CD4-positive, alpha-beta memory T cell (primary cell): Measurements from ENCODE around the gene DOCK4. TPM values are rescaled to one million over a fixed set of nuclear protein-coding genes. Genes with fewer than 3 reads are reported as not detected.

Experiments
- CTCF ChIA-PET: fragments of 350-600 bp; sonication (Branson Sonifier 250); formaldehyde crosslinking; loops from one replicate; lab custom pipeline; 2021; ENCODE audit warnings: inconsistent platforms; ENCODE audit not compliant: partially characterized antibody; lab: Charles Lee
- POLR2A ChIA-PET: fragments of 350-600 bp; sonication (Branson Sonifier 250); formaldehyde crosslinking; loops from one replicate; lab custom pipeline; 2021; ENCODE audit not compliant: partially characterized antibody; lab: Charles Lee
- DNase-seq, 5 donors: peaks; one replicate each; pipeline versions ENCODE4 v3.0.0 to v3.0.0-alpha.2; 2020 to 2022; ENCODE audit warnings: mixed read lengths in 1 of 5
- H3K27ac ChIP-seq: one replicate; pipeline ENCODE4 v1.7.0; 2013; ENCODE audit warnings: low read depth, low read length
- H3K27me3 ChIP-seq: 2 replicates; pipeline ENCODE4 v1.7.0; 2013; ENCODE audit warnings: mild to moderate bottlenecking, low read length, moderate library complexity; ENCODE audit not compliant: insufficient read depth
- H3K36me3 ChIP-seq: 2 replicates; pipeline ENCODE4 v1.7.0; 2013; ENCODE audit warnings: mild to moderate bottlenecking, low read length, moderate library complexity; ENCODE audit not compliant: insufficient read depth
- H3K4me1 ChIP-seq: 2 replicates; pipeline ENCODE4 v1.7.0; 2013; ENCODE audit warnings: mild to moderate bottlenecking, low read length, moderate library complexity; ENCODE audit not compliant: insufficient read depth
- H3K4me3 ChIP-seq, 2 donors: one replicate each; pipeline ENCODE4 v1.7.0; 2013; ENCODE audit warnings: low read length in 2 of 2, mild to moderate bottlenecking in 1 of 2
- H3K9me3 ChIP-seq, 2 donors: one replicate each; pipeline ENCODE4 v1.7.0; 2013; ENCODE audit warnings: low read length in 2 of 2, control low read depth in 1 of 2; ENCODE audit not compliant: control insufficient read depth in 1 of 2
- H3K27ac Mint-ChIP-seq, 7 donors: one replicate each; pipeline ENCODE4 v1.8.0; 2020 to 2021; ENCODE audit warnings: mixed read lengths in 7 of 7, mild to moderate bottlenecking in 6 of 7, inconsistent platforms in 3 of 7, moderate library complexity in 3 of 7
- H3K27me3 Mint-ChIP-seq, 2 donors: one replicate each; pipeline ENCODE4 v1.8.0; 2020 to 2021; ENCODE audit warnings: mixed read lengths in 2 of 2
- H3K36me3 Mint-ChIP-seq, 2 donors: one replicate each; pipeline ENCODE4 v1.8.0; 2020 to 2021; ENCODE audit warnings: mixed read lengths in 2 of 2, inconsistent platforms in 1 of 2, mild to moderate bottlenecking in 1 of 2
- H3K4me1 Mint-ChIP-seq, 4 donors: one replicate each; pipeline ENCODE4 v1.8.0; 2020 to 2021; ENCODE audit warnings: mixed read lengths in 4 of 4, mild to moderate bottlenecking in 1 of 4
- H3K4me3 Mint-ChIP-seq, 8 donors: one replicate each; pipeline ENCODE4 v1.8.0; 2020 to 2021; ENCODE audit warnings: mixed read lengths in 8 of 8, mild to moderate bottlenecking in 7 of 8, moderate library complexity in 6 of 8, inconsistent platforms in 3 of 8
- H3K9me3 Mint-ChIP-seq, 8 donors: one replicate each; pipeline ENCODE4 v1.8.0; 2020 to 2021; ENCODE audit warnings: mixed read lengths in 8 of 8, mild to moderate bottlenecking in 5 of 8, inconsistent platforms in 3 of 8, moderate library complexity in 1 of 8
- intact Hi-C: fragments of 100-400 bp; cut with micrococcal nuclease; formaldehyde crosslinking; loops from one replicate; pipeline ENCODE4 v1.15.1; 2023
- polyA plus RNA-seq, 2 donors: library from polyadenylated mRNA; unstranded; fragments of 300-500 nt; fragmentation: Illumina TruSeq; gene quantifications; one replicate each; pipeline ENCODE4 v1.2.3, GENCODE V29; 2021
- total RNA-seq, 2 experiments: library from RNA; stranded (reverse); gene quantifications; one replicate each; pipeline ENCODE4 v1.2.3, GENCODE V29; 2021

The DOCK4 gene
- total and polyA plus RNA-seq, 4 experiments from 2014 or later, result 0.47 to 1.5 (median 1.2) TPM; not detected in 1

GRCh38 chr7:111903797-111904196 lies 302.4 kb downstream of the DOCK4 start:
- DNase-seq, result no peak
- peaks cover 0 to 6% (median 0%) of the 10 kb centered on the region in 8 donors for H3K9me3 Mint-ChIP-seq
- no peak overlapping the region for H3K27ac Mint-ChIP-seq
- no peaks in the 10 kb centered on the region for H3K36me3 ChIP-seq
- H3K4me1 Mint-ChIP-seq, result no peaks in the 10 kb centered on the region
- H3K27ac ChIP-seq, result no peak overlapping the region
- H3K27me3 Mint-ChIP-seq, result no peaks in the 10 kb centered on the region
- intact Hi-C loops, result no loop called here
- no peak overlapping the region for H3K4me3 ChIP-seq
- H3K27me3 ChIP-seq, result no peaks in the 10 kb centered on the region
- H3K36me3 Mint-ChIP-seq, result no peaks in the 10 kb centered on the region
- ChIA-PET POLR2A (no interaction called here), CTCF (no interaction called here)
- H3K4me3 Mint-ChIP-seq, result no peak overlapping the region
- H3K4me1 ChIP-seq, result no peaks in the 10 kb centered on the region
- no peaks in the 10 kb centered on the region for H3K9me3 ChIP-seq

GRCh38 chr7:111903016-111903415 lies 303.2 kb downstream of the DOCK4 start:
- Mint-ChIP-seq H3K27me3 (no peaks in the 10 kb centered on the region), H3K36me3 (no peaks in the 10 kb centered on the region), H3K27ac (no peak overlapping the region), H3K4me3 (no peak overlapping the region), H3K9me3 (peaks cover 0 to under 1% (median 0%) of the 10 kb centered on the region in 8 donors), H3K4me1 (no peaks in the 10 kb centered on the region)
- no peak for DNase-seq
- no peaks in the 10 kb centered on the region for H3K4me1 ChIP-seq
- no peaks in the 10 kb centered on the region for H3K9me3 ChIP-seq
- no peaks in the 10 kb centered on the region for H3K36me3 ChIP-seq
- CTCF ChIA-PET, result no interaction called here
- H3K4me3 ChIP-seq, result no peak overlapping the region
- POLR2A ChIA-PET, result interaction anchor here (0.6 kb wide), 1 partner anchor 960 kb away, joined by 3 read pairs; no protein-coding TSS in a partner anchor
- no peak overlapping the region for H3K27ac ChIP-seq
- H3K27me3 ChIP-seq, result no peaks in the 10 kb centered on the region
- intact Hi-C loops, result no loop called here

- intact Hi-C loops, result no loop called here
- Histone ChIP-seq H3K36me3 (no peaks in the 10 kb centered on the region), H3K4me3 (no peak overlapping the region), H3K9me3 (no peaks in the 10 kb centered on the region), H3K27ac (no peak overlapping the region), H3K4me1 (no peaks in the 10 kb centered on the region), H3K27me3 (no peaks in the 10 kb centered on the region)
- ChIA-PET CTCF (no interaction called here), POLR2A (no interaction called here)
- Mint-ChIP-seq H3K27me3 (no peaks in the 10 kb centered on the region), H3K27ac (no peak overlapping the region), H3K4me3 (no peak overlapping the region), H3K4me1 (no peaks in the 10 kb centered on the region), H3K36me3 (no peaks in the 10 kb centered on the region), H3K9me3 (no peaks in the 10 kb centered on the region)
- DNase-seq, result no peak
These were observed 305.9 kb downstream of the DOCK4 start for GRCh38 chr7:111900283-111900682.

- no peak for DNase-seq
- no peaks in the 10 kb centered on the region for H3K9me3 ChIP-seq
- no peak overlapping the region for H3K4me3 ChIP-seq
- H3K27me3 ChIP-seq, result no peaks in the 10 kb centered on the region
- H3K4me1 ChIP-seq, result no peaks in the 10 kb centered on the region
- H3K27me3 Mint-ChIP-seq, result no peaks in the 10 kb centered on the region
- POLR2A ChIA-PET, result no interaction called here
- no peaks in the 10 kb centered on the region for H3K36me3 ChIP-seq
- H3K4me1 Mint-ChIP-seq, result no peaks in the 10 kb centered on the region
- H3K9me3 Mint-ChIP-seq, result no peaks in the 10 kb centered on the region
- no peak overlapping the region for H3K27ac Mint-ChIP-seq
- intact Hi-C loops, result no loop called here
- CTCF ChIA-PET, result no interaction called here
- H3K27ac ChIP-seq, result no peak overlapping the region
- H3K36me3 Mint-ChIP-seq, result no peaks in the 10 kb centered on the region
- H3K4me3 Mint-ChIP-seq, result no peak overlapping the region
These were observed 311.1 kb downstream of the DOCK4 start for GRCh38 chr7:111895049-111895448.

- Mint-ChIP-seq H3K4me3 (no peak overlapping the region), H3K9me3 (no peaks in the 10 kb centered on the region), H3K27me3 (no peaks in the 10 kb centered on the region), H3K36me3 (no peaks in the 10 kb centered on the region), H3K4me1 (no peaks in the 10 kb centered on the region), H3K27ac (no peak overlapping the region)
- Histone ChIP-seq H3K36me3 (no peaks in the 10 kb centered on the region), H3K27ac (no peak overlapping the region), H3K9me3 (no peaks in the 10 kb centered on the region), H3K4me1 (no peaks in the 10 kb centered on the region), H3K27me3 (no peaks in the 10 kb centered on the region), H3K4me3 (no peak overlapping the region)
- DNase-seq, result no peak
- POLR2A ChIA-PET, result no interaction called here
- CTCF ChIA-PET, result no interaction called here
- intact Hi-C loops, result no loop called here
These were observed 311.7 kb downstream of the DOCK4 start for GRCh38 chr7:111894518-111894917.

GRCh38 chr7:111893190-111893589 lies 313.0 kb downstream of the DOCK4 start:
- Histone ChIP-seq H3K9me3 (no peaks in the 10 kb centered on the region), H3K27ac (no peak overlapping the region), H3K4me3 (no peak overlapping the region), H3K4me1 (no peaks in the 10 kb centered on the region), H3K36me3 (no peaks in the 10 kb centered on the region), H3K27me3 (no peaks in the 10 kb centered on the region)
- ChIA-PET CTCF (no interaction called here), POLR2A (no interaction called here)
- intact Hi-C loops, result no loop called here
- no peaks in the 10 kb centered on the region for H3K36me3 Mint-ChIP-seq
- H3K27ac Mint-ChIP-seq, result no peak overlapping the region
- H3K4me1 Mint-ChIP-seq, result no peaks in the 10 kb centered on the region
- no peak for DNase-seq
- H3K4me3 Mint-ChIP-seq, result no peak overlapping the region
- no peaks in the 10 kb centered on the region for H3K27me3 Mint-ChIP-seq
- no peaks in the 10 kb centered on the region for H3K9me3 Mint-ChIP-seq

GRCh38 chr7:111892588-111892987 lies 313.6 kb downstream of the DOCK4 start:
- no peaks in the 10 kb centered on the region for H3K9me3 Mint-ChIP-seq
- Histone ChIP-seq H3K4me3 (no peak overlapping the region), H3K27ac (no peak overlapping the region), H3K27me3 (no peaks in the 10 kb centered on the region), H3K36me3 (no peaks in the 10 kb centered on the region), H3K4me1 (no peaks in the 10 kb centered on the region), H3K9me3 (no peaks in the 10 kb centered on the region)
- CTCF ChIA-PET, result no interaction called here
- no peaks in the 10 kb centered on the region for H3K27me3 Mint-ChIP-seq
- POLR2A ChIA-PET, result no interaction called here
- H3K4me1 Mint-ChIP-seq, result no peaks in the 10 kb centered on the region
- no peak for DNase-seq
- H3K36me3 Mint-ChIP-seq, result no peaks in the 10 kb centered on the region
- no peak overlapping the region for H3K4me3 Mint-ChIP-seq
- intact Hi-C loops, result no loop called here
- H3K27ac Mint-ChIP-seq, result no peak overlapping the region

- H3K36me3 Mint-ChIP-seq, result no peaks in the 10 kb centered on the region
- CTCF ChIA-PET, result no interaction called here
These were observed 318.5 kb downstream of the DOCK4 start for GRCh38 chr7:111887734-111888133.

More at GRCh38 chr7:111887734-111888133, 318.5 kb downstream of the DOCK4 start:
- intact Hi-C loops, result no loop called here
- no peak overlapping the region for H3K4me3 ChIP-seq
- no peaks in the 10 kb centered on the region for H3K9me3 ChIP-seq
- POLR2A ChIA-PET, result no interaction called here
- Mint-ChIP-seq H3K4me1 (no peaks in the 10 kb centered on the region), H3K9me3 (no peaks in the 10 kb centered on the region), H3K4me3 (no peak overlapping the region), H3K27ac (no peak overlapping the region), H3K27me3 (peaks cover 0 to 2% of the 10 kb centered on the region in 2 donors)
- no peak overlapping the region for H3K27ac ChIP-seq
- H3K27me3 ChIP-seq, result no peaks in the 10 kb centered on the region
- H3K4me1 ChIP-seq, result no peaks in the 10 kb centered on the region
- no peak for DNase-seq
- no peaks in the 10 kb centered on the region for H3K36me3 ChIP-seq
